Measurements from ENCODE around the gene ALDOC.

The ALDOC gene

DNA sequence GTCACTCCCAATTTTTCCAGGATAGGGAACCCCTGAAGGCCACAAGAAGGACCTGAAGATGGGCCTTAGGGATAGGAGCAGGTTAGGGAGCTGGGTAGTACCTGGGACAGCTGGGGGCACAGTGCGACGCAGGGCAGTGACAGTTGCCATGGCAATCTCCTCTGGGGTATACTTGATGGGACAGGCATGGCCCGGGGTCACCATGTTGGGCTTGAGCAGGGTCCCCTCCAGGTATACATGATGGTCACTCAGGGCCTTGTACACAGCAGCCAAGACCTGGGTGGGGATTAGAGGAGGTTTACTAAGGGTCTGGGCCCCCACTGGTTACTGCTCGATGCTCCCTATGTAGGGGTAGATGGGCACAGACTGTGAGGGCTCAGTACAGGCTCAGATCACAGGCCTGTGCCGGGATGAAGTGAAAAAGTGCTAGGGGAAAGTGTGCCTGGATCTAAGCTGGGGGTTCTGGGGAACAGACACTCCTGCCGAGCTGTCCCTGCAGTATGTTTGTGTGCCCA lies 2.7 kb downstream of the ALDOC start:
- no peak overlapping the region for H3K27ac ChIP-seq
- TF ChIP-seq, protein P1, sequence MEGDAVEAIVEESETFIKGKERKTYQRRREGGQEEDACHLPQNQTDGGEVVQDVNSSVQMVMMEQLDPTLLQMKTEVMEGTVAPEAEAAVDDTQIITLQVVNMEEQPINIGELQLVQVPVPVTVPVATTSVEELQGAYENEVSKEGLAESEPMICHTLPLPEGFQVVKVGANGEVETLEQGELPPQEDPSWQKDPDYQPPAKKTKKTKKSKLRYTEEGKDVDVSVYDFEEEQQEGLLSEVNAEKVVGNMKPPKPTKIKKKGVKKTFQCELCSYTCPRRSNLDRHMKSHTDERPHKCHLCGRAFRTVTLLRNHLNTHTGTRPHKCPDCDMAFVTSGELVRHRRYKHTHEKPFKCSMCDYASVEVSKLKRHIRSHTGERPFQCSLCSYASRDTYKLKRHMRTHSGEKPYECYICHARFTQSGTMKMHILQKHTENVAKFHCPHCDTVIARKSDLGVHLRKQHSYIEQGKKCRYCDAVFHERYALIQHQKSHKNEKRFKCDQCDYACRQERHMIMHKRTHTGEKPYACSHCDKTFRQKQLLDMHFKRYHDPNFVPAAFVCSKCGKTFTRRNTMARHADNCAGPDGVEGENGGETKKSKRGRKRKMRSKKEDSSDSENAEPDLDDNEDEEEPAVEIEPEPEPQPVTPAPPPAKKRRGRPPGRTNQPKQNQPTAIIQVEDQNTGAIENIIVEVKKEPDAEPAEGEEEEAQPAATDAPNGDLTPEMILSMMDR (IDR thresholded peaks at IDR 0.05) = no peak
- H3K4me3 ChIP-seq = no peak overlapping the region
- DNase-seq (ENCODE audit: low spot score) = peak; percentile 64

DNA sequence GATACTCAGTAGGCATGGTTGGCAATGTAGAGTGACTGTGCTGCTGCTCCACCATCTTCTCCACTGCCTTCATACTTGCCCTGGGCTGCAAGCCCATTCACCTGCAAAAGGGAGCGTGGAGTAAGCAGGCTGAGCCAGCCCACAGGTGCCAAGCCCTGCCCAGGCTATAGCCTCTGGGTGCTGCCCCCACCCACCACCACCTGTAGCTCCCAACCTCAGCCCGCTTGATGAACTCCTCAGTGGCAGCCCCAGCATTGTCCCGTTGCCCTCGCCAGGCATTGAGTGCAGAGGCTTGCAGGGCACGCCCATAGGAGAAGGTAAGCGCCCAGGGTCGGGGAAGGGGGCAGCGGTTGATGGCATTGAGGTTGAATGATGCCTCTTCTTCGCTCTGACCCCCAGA lies 3.2 kb downstream of the ALDOC start:
- TF ChIP-seq, protein P1 (IDR thresholded peaks at IDR 0.05) = no peak
- Histone ChIP-seq H3K27ac (no peak overlapping the region), H3K4me3 (no peak overlapping the region)
- peak; percentile 66 for DNase-seq (ENCODE audit: low spot score)

DNA sequence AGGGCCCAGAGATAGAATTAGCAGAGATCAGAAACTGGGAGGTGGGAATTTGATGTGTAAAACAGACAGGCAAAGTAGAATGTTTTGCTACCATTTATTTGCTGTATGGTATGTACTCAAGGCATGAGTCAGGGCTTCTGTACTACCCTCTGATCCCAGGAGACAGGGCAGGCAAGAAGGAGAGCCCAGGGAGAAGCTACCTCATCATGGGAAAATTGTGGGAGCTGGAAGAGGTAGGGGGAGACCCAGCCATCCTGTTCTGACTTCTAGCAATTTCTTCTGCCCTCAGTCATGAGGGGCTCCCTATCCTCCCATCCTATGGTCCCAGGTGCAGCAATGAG lies 3.7 kb downstream of the ALDOC start:
- Histone ChIP-seq H3K4me3 (no peak overlapping the region), H3K27ac (no peak overlapping the region)
- TF ChIP-seq, protein P1 (IDR thresholded peaks at IDR 0.05) = no peak
- DNase-seq (ENCODE audit: low spot score) = no peak

DNA sequence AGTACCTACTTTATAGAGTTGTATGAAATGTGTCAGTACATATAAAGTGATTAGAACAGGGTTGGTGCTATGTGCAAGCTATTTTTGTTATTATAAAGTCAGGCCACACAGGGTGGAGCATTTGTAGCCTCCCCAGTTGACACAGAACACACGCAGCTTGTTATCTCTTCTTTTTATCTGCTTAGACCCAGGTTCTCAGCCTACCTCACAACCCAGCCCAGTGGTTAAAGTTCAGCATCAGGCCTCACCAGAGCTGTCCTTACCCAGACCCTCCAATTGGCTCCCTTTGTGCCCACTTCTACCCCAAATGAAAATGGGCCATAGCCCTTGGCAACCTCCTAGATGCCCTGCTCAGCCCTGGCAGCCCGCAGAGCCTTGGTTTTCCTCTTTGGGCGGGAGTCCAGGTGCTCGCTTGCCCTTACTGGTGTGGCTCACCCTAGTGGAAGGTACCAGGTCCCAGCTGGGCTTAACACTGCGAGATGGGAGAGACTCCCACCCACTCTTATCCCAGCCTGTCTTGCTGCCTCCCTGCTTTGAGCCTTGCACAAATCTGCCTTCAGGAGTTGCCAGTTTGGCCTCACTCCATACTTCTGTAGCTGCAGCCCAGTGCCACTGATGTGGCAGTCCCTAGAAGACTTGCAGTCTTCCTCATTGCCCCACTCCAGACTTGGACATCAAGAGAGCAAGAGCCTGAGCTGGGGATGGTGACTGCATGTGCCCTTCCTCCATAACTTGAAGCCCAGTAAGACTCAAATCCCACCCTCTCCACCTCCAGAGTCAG lies 4.2 kb downstream of the ALDOC start:
- Histone ChIP-seq H3K4me3 (peak overlapping the region; percentile 92), H3K27ac (peak overlapping the region in 1 of 2 donors; percentile 77)
- no peak for DNase-seq (ENCODE audit: low spot score)
- TF ChIP-seq, protein P1 (IDR thresholded peaks at IDR 0.05) = no peak

DNA sequence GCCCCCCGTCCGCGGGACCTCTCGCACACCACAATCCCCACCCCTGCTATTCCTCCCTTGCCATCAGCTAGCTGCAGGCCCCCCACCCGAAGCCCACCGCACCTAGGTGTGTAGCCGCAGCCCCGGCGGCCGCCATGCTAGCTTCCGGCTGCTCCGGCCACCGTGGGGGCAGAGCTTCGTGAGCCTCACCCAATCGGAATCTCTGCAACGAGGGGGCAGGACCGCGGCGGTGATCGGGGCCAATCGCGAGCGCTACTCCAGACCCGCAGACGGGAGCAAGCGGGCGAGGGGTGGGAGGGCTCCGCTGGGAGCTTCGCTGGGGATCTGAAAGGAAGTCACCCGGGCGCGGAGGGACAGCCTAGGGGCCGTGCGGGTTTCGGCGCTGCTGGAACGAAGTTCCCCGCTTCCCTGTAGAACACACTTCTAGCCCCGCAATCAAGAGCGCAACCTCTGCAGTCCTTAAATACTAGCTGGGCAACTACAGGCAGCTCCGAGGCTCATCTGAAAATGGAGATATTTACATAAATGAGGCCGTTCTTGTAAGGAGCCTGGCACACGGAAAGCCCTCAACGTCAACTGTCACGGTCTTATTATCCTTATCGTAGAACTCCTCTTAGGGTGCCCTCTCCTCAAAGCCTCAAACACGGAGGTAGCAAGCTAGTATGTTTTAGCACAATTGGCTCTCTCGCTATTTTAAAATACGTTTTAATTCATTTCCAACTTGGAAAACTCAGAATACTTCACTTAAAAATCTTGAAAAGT lies 5.2 kb downstream of the ALDOC start, which contains the start of gene PIGS:
TSS of gene PIGS (minus strand) at position 164 of the 762 bp plus-strand sequence. CDS start at position 136, 28 bp downstream.
- peak; percentile 96 for DNase-seq (ENCODE audit: low spot score)
- Histone ChIP-seq H3K27ac (peak within 1 kb of the TSS; percentile 59 to 77), H3K4me3 (peak within 1 kb of the TSS; percentile 92)
- TF ChIP-seq, protein P1 (IDR thresholded peaks at IDR 0.05) = no peak

DNA sequence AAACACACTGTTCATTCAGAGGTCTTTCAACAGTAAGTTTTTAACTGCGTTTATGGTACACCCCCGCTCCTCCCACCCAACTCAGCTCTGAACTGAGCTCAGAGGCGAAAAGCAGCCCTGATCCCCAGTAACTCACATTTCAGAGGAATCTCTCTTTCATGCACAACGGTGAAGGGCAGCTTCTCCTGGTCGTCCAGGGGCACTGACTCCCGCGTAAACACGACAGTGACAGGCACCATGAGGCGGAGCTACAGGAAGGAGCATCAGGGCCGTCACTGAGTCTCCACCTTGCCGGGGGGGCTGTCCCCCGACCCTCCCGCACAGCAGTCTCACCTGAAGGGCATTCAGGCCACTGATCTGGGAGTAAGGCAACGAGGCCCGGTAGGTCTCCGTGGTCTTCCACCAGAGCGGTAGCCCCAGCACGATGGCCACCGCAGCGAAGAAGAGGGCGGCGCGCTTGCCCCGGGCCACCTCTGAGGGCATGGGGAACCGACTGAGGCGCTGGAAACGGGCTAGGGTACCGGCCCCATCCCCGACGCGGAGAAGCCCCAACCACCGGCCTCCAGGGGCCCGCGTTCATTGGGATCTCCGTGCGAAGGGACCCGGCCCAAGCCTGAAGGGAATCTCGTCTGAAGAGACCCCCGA lies 5.9 kb downstream of the ALDOC start:
- Histone ChIP-seq H3K4me3 (peak overlapping the region; percentile 92), H3K27ac (peak overlapping the region; percentile 59 to 77)
- DNase-seq (ENCODE audit: low spot score) = no peak
- TF ChIP-seq, protein P1 (IDR thresholded peaks at IDR 0.05) = no peak

Measured in coronary artery (tissue), 2 donors.